T-helper 1 cell (primary cell): ENCODE measurements around the gene SOSTDC1.
"Not testable (repeated sequence)": the region's sequence is repeated elsewhere in the genome, so short reads cannot be mapped to it uniquely, and the experiment has no call there.

ENCODE experiments used
- DNase-seq, 5 donors: peaks; one replicate each; pipeline ENCODE4 v3.0.0-alpha.2; 2012 to 2020
- total RNA-seq, 4 donors: gene quantifications; one replicate each; lab custom pipeline; 2026; lab: John Stamatoyannopoulos, UW

Gene SOSTDC1, protein sequence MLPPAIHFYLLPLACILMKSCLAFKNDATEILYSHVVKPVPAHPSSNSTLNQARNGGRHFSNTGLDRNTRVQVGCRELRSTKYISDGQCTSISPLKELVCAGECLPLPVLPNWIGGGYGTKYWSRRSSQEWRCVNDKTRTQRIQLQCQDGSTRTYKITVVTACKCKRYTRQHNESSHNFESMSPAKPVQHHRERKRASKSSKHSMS
- total RNA-seq = 0 reads per million in 4 donors

DNA sequence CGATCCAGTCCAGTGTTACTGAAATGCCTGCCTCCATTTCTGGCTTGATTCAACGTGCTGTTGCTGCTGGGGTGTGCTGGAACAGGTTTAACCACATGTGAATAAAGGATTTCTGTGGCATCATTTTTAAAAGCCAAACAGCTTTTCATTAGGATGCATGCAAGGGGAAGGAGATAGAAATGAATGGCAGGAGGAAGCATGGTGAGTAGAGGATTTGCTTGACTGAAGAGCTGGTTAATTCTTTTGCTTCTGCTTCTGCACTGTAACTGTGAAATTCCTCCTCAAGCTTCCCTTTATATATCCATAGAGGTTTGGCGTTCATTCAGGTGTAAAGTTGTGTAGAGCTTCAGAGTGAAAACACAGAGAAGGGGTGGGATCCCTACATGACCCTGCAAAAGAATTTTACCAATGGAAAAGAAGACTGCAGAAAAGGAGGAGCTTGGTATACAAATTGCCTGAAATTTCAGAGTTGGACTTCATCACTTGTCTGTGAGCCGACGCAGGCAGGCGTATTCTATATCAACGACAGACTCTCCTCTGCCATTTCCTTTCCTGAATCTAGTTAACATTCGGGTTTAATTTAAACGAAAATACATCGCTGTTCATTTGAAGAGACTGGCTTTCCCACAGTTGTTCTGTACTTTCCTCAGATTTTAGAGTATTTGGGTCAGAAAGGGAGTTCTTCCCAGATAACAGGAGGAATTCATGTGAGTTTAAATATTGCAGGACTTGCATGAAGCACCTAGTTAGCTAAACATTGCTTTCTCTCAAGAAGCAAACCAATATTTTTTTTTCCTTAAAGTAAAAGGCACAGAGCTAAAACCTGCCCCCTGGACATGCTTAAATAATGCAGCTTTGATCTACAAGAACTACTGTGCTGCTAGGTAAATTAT, at the start of gene SOSTDC1:
Gene SOSTDC1 (minus strand): TSS at position 270 of the 893 bp plus-strand sequence. CDS start 70 bp downstream, at position 200.
- DNase-seq = no peak

DNA sequence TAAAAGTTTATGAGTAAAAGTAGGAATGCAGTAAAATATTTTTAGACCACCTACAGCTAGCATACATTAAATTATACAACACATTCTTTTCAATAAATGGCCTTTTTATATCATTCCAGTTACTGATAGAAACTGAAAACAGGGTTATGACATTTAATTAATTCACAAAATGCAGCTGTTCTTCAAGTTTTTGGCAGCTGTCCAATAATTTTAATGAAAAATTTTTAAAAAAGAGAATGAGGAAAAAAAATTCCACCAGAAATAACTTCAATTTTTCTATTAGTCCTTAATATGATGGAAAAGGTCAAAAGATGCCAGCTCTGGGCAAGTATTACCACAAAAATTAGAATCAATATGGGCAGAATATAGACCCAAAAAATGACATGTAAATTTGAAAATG, 49.2 kb upstream of the SOSTDC1 start:
- no peak for DNase-seq

DNA sequence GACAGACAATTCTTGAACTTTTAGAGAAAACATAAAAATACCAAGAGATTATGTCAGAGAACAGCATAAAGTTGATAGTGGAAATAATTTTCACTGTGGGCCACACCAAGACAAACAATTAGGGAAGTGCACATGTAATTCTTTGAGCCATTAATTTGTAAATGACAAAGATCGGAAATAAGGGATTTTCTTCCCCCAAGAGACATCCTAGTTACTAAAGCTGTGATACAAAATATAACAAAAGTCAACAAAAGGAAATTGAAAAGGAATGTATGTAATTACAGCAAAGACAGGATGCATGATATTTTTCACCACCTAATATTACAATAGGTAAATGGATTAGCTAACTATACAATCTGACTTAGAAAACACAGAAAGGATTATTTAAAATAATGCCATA, 48.7 kb upstream of the SOSTDC1 start:
- DNase-seq = no peak

DNA sequence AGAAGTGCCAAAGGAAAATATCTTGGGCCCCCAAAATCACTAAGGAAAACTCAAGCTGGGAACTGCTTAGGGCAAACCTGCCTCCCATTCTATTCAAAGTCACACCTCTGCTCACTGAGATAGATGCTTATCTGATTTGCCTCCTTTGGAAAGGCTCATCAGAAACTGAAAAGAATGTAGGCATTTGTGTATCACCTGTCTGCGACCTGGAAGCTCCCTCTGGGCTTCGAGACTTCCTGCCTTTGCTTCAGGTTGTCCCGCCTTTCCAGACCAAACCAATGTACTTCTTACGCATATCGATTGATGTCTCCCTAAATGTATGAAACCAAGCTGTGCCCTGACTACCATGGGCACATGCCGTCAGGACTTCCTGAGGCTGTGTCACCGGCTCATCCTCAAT, 46.6 kb upstream of the SOSTDC1 start:
- DNase-seq = no peak

DNA sequence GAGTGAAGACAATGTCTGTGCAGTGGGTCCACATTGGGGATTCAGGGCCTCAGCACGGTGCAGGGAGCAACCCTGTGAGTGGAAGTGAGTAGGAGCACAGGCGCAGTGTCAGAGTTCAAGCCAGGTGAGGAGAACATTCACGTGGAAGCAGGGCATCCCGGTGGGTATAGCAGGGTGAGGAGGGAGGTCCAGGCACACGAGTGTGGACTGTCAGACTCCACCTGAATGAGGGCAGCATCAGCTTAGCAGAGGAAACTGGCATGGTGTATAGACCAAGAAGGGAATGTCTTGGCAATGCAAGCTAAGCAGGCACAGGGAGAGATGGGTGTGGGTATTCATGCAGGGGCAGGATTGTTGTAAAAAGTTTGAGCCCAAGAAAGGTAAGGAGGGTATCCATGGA, 45.8 kb upstream of the SOSTDC1 start:
- DNase-seq = no peak

DNA sequence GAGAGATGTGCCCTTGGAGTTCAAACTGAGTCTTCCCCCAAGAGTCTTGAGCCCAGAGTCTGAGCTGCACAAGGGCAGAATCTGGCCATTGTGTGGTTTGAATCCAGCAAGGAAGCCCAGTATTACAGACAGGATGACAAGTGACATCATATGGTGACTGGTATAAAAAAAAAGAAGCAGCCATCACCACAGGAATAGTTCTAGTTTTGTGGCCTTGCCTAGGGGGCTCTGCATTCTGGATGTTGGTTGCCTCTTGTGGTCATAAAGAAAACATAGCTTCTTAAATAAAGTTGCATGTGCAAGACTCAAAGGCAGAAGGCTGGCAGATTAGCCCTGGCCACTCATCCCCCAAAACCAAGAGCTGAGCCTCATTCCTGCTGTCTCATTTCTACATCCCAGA, 44.3 kb upstream of the SOSTDC1 start:
- no peak for DNase-seq

DNA sequence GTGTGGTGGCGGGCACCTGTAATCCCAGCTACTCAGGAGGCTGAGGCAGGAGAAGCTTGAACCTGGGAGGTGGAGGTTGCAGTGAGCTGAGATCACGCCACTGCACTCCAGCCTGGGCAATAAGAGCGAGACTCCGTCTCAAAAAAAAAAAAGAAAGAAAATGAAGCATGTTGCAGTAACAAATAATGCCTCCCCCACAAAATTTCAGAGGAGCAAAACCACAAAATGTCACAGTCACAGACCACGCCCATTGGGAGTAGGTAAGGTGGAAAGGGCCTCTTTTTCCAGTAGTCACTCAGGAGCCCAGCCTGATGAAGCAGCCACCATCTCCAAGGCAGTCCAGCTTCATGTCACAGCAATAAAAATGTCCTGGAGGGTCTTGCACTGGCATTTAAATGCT, 40.9 kb upstream of the SOSTDC1 start:
- not testable (repeated sequence) for DNase-seq

DNA sequence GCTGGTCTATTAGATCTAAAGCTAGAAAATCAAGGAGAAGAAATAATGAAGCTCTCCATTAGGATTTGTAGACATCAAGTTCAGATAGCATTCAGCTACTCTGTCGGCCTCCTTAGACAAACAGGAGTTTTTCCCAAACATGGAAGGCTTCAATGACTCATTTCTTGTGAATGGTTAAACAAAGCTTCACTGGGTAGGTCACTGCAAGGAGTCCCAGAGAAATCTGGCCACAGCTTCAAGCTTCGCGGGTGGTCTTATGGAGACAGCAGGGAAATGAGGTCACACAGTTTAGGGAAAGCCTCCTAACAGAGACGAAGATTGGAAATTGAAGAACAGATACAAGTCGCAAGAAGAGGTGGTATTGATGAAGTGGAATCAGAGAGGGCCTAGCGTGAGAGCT, 38.5 kb upstream of the SOSTDC1 start:
- no peak for DNase-seq

DNA sequence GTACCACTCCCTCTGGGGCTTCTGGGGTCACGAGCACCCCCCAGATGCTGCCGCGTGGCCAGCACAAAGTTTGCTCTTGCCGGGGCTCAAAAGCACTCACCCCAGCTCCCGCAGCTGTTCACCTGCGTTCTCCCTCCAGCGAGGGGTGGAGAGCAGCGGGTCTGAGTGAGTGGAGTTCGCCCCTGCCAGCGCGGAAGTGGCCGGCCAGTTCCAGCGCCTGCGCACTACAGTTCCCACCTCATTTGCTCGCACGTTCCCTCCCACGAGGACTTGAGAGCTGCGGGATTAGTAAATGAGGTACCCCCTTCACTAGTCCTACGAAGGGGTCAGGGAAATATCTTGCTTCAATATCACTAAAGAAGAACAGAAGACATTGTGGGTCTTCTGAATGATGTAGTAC, 36.8 kb upstream of the SOSTDC1 start:
- DNase-seq = no peak

DNA sequence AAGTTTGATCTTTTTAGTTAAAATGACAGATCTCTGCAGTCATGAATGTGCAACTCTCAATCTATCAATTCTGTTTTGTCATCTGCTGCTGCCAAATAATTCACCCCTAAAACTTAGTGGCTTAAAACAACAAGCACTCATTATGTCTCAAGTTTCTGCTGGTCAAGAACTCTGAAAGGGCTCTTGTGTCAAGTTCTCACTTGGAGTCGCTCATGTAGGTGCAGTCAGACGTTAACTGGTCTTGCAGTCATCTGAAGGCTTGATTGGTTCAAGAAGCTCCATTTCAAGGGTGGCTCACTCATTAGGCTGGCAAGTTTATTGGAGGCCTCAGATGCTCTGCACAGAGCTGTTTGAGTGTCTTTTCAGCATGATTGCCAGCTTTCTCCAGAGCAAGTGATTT, 32.6 kb upstream of the SOSTDC1 start:
- DNase-seq = no peak

DNA sequence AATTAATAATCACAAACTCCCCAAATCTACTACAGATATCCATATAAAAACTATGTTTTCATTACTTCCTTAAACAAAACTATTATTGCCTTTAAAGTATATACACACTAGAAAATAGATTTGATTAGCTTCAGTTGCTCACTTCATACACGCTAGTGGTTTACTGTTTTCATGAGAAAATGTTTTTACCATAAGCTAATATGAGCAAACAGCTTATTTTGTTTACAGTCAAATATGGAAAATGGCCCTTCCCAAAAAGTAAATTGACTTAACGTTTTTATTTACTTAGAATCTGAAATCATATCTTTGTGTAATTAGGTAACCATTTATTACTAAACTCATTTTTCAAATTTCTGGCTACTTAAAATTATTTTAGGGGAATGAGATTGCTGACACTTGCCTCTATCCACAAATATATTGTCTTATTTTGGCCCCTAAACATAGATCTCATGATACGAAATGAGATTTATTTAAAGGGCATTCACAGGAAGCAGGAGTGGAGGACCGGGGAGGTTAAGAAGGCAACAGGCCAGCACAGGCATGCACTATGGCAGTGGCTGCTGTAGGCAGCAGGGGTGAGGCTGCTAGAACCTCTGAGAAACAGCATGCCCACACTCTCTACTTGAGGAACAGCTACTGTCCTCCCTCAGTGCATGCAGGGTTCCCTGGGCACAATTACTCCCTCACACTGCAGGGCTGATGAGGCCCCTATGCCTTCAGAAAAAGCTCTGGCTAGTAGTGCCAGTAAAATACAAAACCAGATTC, 29.6 kb upstream of the SOSTDC1 start:
- DNase-seq = no peak

DNA sequence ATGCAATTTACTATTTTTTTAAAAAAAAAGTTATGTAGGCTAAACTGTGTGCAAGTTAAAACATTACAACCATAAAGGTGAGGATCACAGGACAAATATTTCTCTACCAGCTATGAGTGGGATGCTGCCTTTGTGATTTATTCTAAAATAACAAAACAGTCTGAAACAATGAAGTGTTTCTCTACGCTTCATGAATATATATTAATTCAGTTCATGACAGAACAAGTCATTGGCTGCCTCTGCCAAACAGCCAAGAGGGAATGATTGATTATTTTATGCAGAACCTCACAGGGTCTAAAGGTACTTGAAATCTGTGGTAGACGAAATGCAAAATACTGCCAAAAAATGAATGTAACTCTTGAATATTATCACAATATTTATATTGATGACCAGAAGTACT, 29.0 kb upstream of the SOSTDC1 start:
- no peak for DNase-seq

DNA sequence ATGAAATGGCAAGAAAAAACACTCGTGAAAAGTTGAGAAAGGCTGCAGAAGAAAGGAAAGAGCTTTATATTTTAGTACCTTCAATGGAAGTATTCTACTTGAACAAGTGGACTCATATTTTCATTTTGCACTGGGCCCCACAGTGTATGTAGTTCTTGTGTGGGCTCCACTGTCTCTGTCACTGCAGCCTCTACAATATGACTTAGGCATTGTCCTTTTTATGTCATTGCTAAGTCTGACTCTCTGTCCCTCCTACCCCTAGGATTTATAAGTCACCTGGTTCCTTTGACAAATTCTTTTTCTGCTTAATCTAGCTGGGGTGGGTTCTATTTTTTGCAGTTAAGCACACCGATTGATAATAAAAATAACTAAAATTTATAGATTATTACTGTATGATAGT, 27.7 kb upstream of the SOSTDC1 start:
- DNase-seq = peak in 1 of 5 donors; percentile 8

DNA sequence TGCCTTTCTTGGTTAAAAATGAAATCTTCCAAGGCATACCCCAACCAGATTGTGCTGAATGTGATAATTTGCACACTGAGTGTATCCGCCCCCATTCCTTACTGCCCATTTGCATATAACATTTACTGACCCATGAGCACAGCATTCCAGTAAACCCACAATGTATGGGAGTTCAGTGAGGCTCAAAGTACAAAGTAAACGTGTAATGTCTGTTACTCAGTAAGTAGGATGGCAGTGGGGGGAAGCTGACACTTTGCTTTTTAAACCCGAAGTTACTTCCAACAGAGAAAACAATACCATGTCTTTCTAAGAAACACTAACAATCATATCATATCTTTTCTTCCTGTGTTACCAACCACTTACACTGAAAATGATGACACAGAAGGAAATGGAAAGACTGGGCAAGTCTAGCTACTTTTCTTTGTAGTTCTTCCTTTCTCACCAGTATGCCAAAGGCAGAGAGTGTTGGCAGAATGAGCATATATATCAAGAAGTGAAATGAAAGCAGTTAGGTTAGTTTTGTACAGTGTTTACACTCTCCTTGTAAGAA, 27.1 kb upstream of the SOSTDC1 start:
- peak in 1 of 5 donors; percentile 84 for DNase-seq

DNA sequence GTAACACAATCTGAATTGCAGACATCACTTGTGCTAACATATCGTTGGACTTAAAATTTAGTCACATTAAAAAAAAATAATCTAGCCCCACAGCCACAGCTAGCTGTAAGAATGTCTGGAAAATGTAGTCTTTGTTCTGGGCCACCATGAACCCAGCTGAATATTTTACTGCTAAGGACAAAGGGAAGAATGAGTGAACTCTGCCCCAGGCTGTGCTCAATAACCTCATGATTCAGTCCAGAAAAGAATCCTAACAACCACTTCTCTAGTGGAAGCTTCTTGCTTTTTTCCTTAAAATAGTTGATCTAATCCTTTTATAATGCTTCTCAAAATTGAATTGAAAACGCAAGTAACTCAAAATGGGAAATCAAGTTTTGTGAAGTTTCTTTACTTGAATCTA, 25.6 kb upstream of the SOSTDC1 start:
- DNase-seq = no peak

DNA sequence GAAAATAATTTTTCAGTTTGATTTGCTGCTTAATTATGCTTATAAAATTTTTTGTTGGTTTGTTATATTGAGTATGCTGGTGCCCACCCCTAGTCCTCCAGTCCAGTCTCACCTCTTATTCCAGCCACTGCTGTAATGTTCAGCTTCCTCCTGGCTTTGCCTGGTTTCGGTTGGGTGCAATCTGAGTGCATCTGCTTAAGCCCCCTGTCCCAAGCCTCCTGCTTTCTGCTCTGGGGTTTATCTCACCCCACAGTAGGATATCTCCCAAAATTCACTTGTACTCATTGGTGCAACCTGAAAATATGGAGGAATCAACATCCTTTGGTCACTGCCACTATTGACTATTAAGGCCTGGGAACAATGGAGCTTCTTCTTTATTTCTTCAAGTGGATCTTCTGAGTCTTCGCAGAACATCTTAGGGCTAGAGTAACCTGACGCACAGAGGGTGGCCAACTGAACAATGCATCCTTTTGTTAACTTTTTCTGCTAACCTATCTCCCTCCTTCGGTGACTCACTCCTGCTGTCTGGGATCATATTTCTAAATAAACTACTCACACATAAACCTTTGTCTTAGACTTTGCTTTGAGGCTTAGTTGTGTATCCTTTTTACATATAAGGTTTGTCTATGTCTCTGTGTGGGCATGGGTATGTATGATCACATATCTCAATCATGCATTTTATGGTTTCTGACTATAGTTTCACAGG, 19.1 kb upstream of the SOSTDC1 start:
- no peak for DNase-seq

DNA sequence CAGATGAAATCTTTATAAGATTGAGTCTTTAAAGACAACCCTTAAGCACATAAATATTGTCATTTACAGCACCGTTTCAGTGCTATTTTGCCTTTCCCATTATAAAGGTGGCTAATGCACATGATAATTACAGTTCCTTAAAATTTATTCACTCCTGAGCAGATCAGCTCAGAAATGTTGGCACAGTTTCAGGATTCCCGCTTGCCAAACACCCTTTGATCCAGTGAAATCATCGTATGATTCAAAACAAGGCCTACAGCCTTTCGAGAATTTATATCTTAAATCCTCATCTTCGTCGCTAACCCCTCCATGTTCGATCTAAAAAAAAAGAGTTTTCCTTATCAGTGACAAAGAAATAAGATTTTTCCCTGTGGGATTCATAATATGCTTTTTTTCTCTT, 14.1 kb upstream of the SOSTDC1 start:
- DNase-seq = no peak

DNA sequence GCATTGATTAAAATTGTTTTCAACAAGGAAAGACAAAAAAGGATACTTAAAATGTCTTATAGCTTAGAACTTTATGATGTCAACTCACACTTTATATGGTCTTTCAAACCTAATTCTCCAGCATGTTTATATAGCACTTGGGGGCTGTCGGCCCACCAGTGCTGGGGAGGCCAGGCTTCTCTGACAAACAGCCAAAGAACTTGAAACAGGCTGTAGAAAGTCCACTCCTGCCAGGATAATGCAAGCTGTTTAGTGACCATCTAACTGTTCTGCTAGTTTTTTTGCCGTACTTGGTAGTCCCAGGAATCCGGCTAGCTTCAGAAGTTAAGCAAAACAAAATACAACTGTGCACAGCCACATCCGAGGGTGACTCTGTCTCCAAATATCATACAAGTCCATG, 13.6 kb upstream of the SOSTDC1 start:
- DNase-seq = no peak

DNA sequence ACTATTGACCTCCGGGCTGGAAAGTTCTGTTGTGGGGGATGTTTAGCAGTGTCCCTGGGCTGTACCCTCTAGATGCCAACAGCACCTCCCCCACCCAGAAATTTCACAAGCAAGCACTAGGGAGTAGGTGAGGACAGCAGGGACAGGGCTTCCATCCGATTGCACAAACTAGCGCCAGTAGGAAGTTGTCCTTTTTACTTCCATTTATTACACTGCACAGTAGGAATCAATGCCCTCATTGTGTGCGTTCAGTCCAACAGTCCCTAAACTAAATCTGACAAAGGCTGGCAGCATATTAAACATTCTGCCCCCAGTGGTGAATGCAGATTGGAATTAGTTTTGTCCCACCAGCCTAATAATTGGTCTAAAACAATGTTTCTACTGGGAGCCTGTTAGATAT, 6.4 kb upstream of the SOSTDC1 start:
- DNase-seq = no peak

DNA sequence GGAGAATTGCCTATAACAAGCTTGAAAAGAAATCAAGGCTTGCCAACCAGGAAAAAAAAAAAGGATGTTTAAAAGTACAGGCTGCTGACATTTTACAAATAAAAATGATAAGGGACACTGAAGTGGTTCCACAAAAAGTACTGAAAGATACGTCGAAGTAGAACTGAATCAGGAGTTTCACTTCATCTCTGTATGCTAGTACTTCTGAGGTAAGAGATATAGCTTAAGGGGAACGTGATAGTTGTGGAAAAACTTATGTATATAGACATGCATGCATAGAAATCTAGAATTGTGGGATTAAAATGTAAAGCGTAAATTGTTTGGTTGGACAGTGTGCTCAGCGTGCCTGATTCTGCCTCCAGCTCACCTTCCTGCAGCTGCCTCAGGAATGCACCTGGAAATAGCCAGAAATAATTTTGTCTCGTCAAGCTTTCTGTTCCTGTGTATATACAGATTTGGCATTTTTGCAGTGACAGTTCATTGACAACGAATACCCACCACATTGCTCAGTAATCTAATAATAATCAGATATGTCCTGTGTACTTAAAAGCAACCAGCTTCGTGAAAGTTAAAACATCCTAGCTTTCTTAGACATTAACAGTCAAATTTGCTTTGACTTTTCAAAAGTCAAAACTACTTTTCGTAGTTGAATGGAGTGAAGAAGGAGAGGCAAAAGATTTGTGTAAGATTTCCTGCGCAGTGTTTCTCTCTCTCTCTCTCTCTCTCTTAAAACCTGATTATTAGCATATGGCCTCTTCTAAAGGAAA, 1.4 kb downstream of the SOSTDC1 start:
- no peak for DNase-seq

DNA sequence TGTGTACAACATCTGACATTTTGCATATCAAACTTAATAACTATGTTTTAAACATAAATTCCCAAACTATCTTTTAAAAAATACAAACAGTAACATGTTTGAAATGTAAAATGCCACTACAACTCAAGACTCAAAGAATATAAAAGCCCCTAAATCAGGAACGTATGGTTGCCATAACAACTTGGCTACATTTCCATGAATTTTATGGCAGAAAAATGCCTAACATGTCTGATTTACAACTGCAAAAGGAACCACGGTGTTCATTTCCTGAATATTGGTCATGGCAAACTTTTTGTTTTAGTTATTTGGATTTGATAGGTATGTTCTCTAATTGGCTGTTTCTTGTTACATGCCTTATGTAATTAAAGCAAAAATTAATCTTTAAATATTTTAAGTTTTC, 2.0 kb downstream of the SOSTDC1 start:
- no peak for DNase-seq

DNA sequence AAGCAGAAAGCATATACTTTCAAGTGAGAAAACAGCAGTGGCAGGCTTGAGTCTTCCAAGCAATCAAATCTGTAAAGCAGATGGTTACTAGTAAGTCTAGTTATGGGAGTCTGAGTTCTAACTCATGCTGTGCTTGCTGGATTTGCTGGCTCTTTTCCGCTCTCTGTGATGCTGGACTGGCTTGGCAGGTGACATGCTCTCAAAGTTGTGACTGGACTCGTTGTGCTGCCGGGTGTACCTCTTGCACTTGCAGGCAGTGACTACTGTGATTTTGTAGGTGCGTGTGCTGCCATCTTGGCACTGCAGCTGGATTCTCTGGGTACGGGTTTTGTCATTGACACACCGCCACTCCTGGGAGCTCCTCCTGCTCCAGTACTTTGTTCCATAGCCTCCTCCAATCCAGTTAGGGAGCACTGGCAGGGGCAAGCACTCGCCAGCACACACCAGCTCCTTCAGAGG, 3.1 kb downstream of the SOSTDC1 start:
- DNase-seq = no peak
